Ovary (tissue), 9 donors: ENCODE measurements around the gene UBN1. TPM values are rescaled to one million over a fixed set of nuclear protein-coding genes. Genes with fewer than 3 reads are reported as not detected.

Source experiments
- DNase-seq, 5 donors: peaks; one replicate each; pipeline ENCODE4 v3.0.0-alpha.2; 2019 to 2020
- H3K27ac ChIP-seq, 2 donors: fragments of 200-600 bp; one replicate each; pipeline versions ENCODE4 v1.5.1 to v1.8.0; 2019 to 2022
- H3K27me3 ChIP-seq: fragments of 200-600 bp; one replicate; pipeline ENCODE4 v1.8.0; 2022
- H3K36me3 ChIP-seq: fragments of 200-600 bp; sonication (generic); one replicate; pipeline ENCODE4 v1.5.1; 2019
- H3K4me1 ChIP-seq: one replicate; pipeline ENCODE4 v1.8.1; 2013; ENCODE audit warnings: mild to moderate bottlenecking, moderate library complexity; ENCODE audit not compliant: insufficient read depth
- H3K4me3 ChIP-seq: fragments of 200-600 bp; sonication (generic); one replicate; pipeline ENCODE4 v1.5.1; 2017
- H3K9me3 ChIP-seq, 2 donors: fragments of 200-600 bp in 1 of 2; sonication (generic) in 1 of 2; one replicate each; pipeline versions ENCODE4 v1.5.1 to v1.8.1; 2013 to 2019; ENCODE audit warnings: mild to moderate bottlenecking in 1 of 2, moderate library complexity in 1 of 2
- CTCF ChIP-seq, 3 donors: fragments of 450-650 bp in 2 of 3; fragments of 200-600 bp in 1 of 3; IDR thresholded peaks; one replicate each; pipeline versions ENCODE4 v1.5.1 to v1.8.0; 2016 to 2022; ENCODE audit warnings: antibody characterized with exemption in 3 of 3, mild to moderate bottlenecking in 1 of 3
- EP300 ChIP-seq: sonication (generic); formaldehyde crosslinking; IDR thresholded peaks from one replicate; pipeline ENCODE4 v1.6.1; 2017; ENCODE audit warnings: antibody characterized with exemption
- POLR2A ChIP-seq: fragments of 450-650 bp; IDR thresholded peaks from one replicate; pipeline ENCODE4 v1.6.1; 2017; ENCODE audit warnings: antibody characterized with exemption, mild to moderate bottlenecking, moderate library complexity
- WGBS, 3 donors: extraction: QIAGEN DNeasy Blood & Tissue Kit in 1 of 3; methylation state at CpG; one replicate each; pipeline versions ENCODE4 v1.1.5 to v1.1.7; 2013 to 2017; 5-methylcytosine and 5-hydroxymethylcytosine counted together
- intact Hi-C, 4 donors: fragments of 100-400 bp; cut with DNase I; formaldehyde crosslinking; loops; one replicate each; pipeline versions ENCODE4 v1.11.0 to v1.15.1; 2022 to 2023
- polyA plus RNA-seq, 2 donors: library from polyadenylated mRNA; stranded (reverse); fragments of 200-250 nt in 1 of 2; fragments of 350-450 nt in 1 of 2; fragmentation: Illumina TruSeq in 1 of 2; extraction: RNeasy Lipid Tissue Mini Kit (QIAGEN cat#74804) in 1 of 2; gene quantifications; one replicate each; pipeline ENCODE4 v1.2.3, GENCODE V29; 2013 to 2014
- total RNA-seq, 7 donors: library from RNA; depleted of rRNA in 2 of 7; stranded (reverse); fragments of >200 nt in 2 of 7; fragmentation: NEBNext Ultra II Directional in 3 of 7; extraction: Animal tissue kit (Norgen Biotek cat#: 25700) in 3 of 7; gene quantifications; one replicate each; pipeline versions ENCODE4 v1.1.0 to v1.2.4, GENCODE V29; 2016 to 2023
- donor health status: DM: no; HTN: no; CAD: no; lungs with moderate emphysema.
- donor health status: DM: no; HTN: no; CAD: no.
- donor health status: Bipolar disorder and iron deficiency.
- donor health status: DM: yes; HTN: yes; CAD: no.
- donor health status: DM: no; HTN: no; CAD: no.
- donor health status: DM: yes; HTN: yes; CAD: no.

Gene UBN1
- total and polyA plus RNA-seq, 9 donors, result 14.5 to 41.3 (median 24.0) TPM

GRCh38 chr16:4888428-4889135 lies 41.3 kb downstream of the UBN1 start:
- TF ChIP-seq POLR2A (no peak), CTCF (IDR thresholded peaks at IDR 0.05) (no peak), EP300 (no peak)
- H3K4me3 ChIP-seq, result no peak overlapping the region
- H3K36me3 ChIP-seq, result no peaks in the 10 kb centered on the region
- no peak overlapping the region for H3K27ac ChIP-seq
- H3K27me3 ChIP-seq, result no peaks in the 10 kb centered on the region
- DNase-seq, result no peak
- 56 to 80% (median 61%) methylated on average over 9 of the region's 9 CpGs for WGBS, 3 donors
- H3K9me3 ChIP-seq, result no peaks in the 10 kb centered on the region
- H3K4me1 ChIP-seq, result peaks cover 12% of the 10 kb centered on the region
- intact Hi-C loops, result no loop called here

GRCh38 chr16:4890026-4890425 lies 42.7 kb downstream of the UBN1 start:
- 77 to 83% (median 82%) methylated on average over 11 of the region's 11 CpGs for WGBS, 3 donors
- H3K9me3 ChIP-seq, result no peaks in the 10 kb centered on the region
- intact Hi-C loops, result no loop called here
- H3K36me3 ChIP-seq, result no peaks in the 10 kb centered on the region
- H3K4me1 ChIP-seq, result peaks cover 12% of the 10 kb centered on the region
- no peak for TF ChIP-seq EP300
- TF ChIP-seq CTCF (IDR thresholded peaks at IDR 0.05), result no peak
- TF ChIP-seq POLR2A, result no peak
- no peaks in the 10 kb centered on the region for H3K27me3 ChIP-seq
- no peak for DNase-seq
- no peak overlapping the region for H3K4me3 ChIP-seq
- no peak overlapping the region for H3K27ac ChIP-seq

- no peaks in the 10 kb centered on the region for H3K9me3 ChIP-seq
- intact Hi-C loops, result no loop called here
- no peak overlapping the region for H3K4me3 ChIP-seq
- H3K36me3 ChIP-seq, result no peaks in the 10 kb centered on the region
- H3K27me3 ChIP-seq, result no peaks in the 10 kb centered on the region
- peaks cover 12% of the 10 kb centered on the region for H3K4me1 ChIP-seq
- DNase-seq, result no peak
- 90 to 94% (median 91%) methylated on average over 16 of the region's 16 CpGs for WGBS, 3 donors
- TF ChIP-seq EP300 (no peak), CTCF (IDR thresholded peaks at IDR 0.05) (no peak), POLR2A (no peak)
- no peak overlapping the region for H3K27ac ChIP-seq
These were observed 43.4 kb downstream of the UBN1 start for GRCh38 chr16:4890686-4891085.

GRCh38 chr16:4891097-4891885 lies 44.0 kb downstream of the UBN1 start:
- Histone ChIP-seq H3K36me3 (no peaks in the 10 kb centered on the region), H3K4me1 (peaks cover 12% of the 10 kb centered on the region), H3K9me3 (no peaks in the 10 kb centered on the region), H3K27ac (no peak overlapping the region), H3K4me3 (no peak overlapping the region), H3K27me3 (no peaks in the 10 kb centered on the region)
- 79 to 90% (median 84%) methylated on average over 16 of the region's 16 CpGs for WGBS, 3 donors
- intact Hi-C loops, result no loop called here
- TF ChIP-seq EP300 (no peak), POLR2A (no peak), CTCF (IDR thresholded peaks at IDR 0.05) (no peak)
- DNase-seq, result no peak
